WTC11 (cell line): ENCODE results near the gene DTD1. TPM values are rescaled to one million over a fixed set of nuclear protein-coding genes. Genes with fewer than 3 reads are reported as not detected.
A peak's percentile ranks its signal among the peaks of the same experiment; 100 is the strongest.

Source experiments
- ATAC-seq: fragments of 200-7000 bp; cut with Tn5 transposase; 2 replicates; pipeline ENCODE4 v1.10.0; 2021; ENCODE audit warnings: mild to moderate bottlenecking, moderate library complexity
- CTCF ChIA-PET: fragments of 300-600 bp; sonication (Branson Sonifier 250); formaldehyde crosslinking; loops from one replicate; lab custom pipeline; 2021; ENCODE audit warnings: antibody characterized with exemption; lab: Charles Lee
- POLR2A ChIA-PET: fragments of 350-600 bp; sonication (Branson Sonifier 250); formaldehyde crosslinking; loops from one replicate; lab custom pipeline; 2021; ENCODE audit warnings: antibody characterized with exemption; lab: Charles Lee
- DNase-seq: peaks from one replicate; pipeline ENCODE4 v3.0.0; 2021; ENCODE audit warnings: low spot score
- H3K27ac Mint-ChIP-seq: 2 replicates; pipeline ENCODE4 v1.8.0; 2021; ENCODE audit warnings: mixed read lengths
- H3K27me3 Mint-ChIP-seq: 2 replicates; pipeline ENCODE4 v1.8.0; 2021; ENCODE audit warnings: low read depth, mild to moderate bottlenecking, moderate library complexity, mixed read lengths
- H3K36me3 Mint-ChIP-seq: 2 replicates; pipeline ENCODE4 v1.8.0; 2021; ENCODE audit warnings: mixed read lengths
- H3K4me1 Mint-ChIP-seq: 2 replicates; pipeline ENCODE4 v1.8.0; 2022; ENCODE audit warnings: mixed read lengths
- H3K4me3 Mint-ChIP-seq: 2 replicates; pipeline ENCODE4 v1.8.0; 2021; ENCODE audit warnings: mild to moderate bottlenecking, moderate library complexity, mixed read lengths
- H3K9me3 Mint-ChIP-seq: 2 replicates; pipeline ENCODE4 v1.8.0; 2021; ENCODE audit warnings: mixed read lengths
- ATF3 ChIP-seq: sonication (generic); formaldehyde crosslinking; conservative IDR thresholded peaks from 2 replicates; pipeline ENCODE4 v1.8.1; 2022; ENCODE audit warnings: mild to moderate bottlenecking, missing genetic modification reagents
- CREM ChIP-seq: sonication (generic); formaldehyde crosslinking; IDR thresholded peaks from 2 replicates; pipeline ENCODE4 v1.8.1; 2022; ENCODE audit warnings: mild to moderate bottlenecking, missing genetic modification reagents, moderate library complexity
- ELF4 ChIP-seq: sonication (generic); formaldehyde crosslinking; IDR thresholded peaks from 2 replicates; pipeline ENCODE4 v1.8.1; 2022; ENCODE audit warnings: low read depth, mild to moderate bottlenecking, moderate library complexity, missing genetic modification reagents
- FOXJ3 ChIP-seq: sonication (generic); formaldehyde crosslinking; IDR thresholded peaks from 2 replicates; pipeline ENCODE4 v1.9.0; 2021; ENCODE audit warnings: missing genetic modification reagents, mild to moderate bottlenecking, borderline replicate concordance
- FOXK1 ChIP-seq: sonication (generic); formaldehyde crosslinking; IDR thresholded peaks from 2 replicates; pipeline ENCODE4 v1.8.0; 2022; ENCODE audit warnings: mild to moderate bottlenecking, moderate library complexity, missing genetic modification reagents
- HMGA2 ChIP-seq: fragments of 250-450 bp; sonication (Bioruptor Pico); IDR thresholded peaks from 2 replicates; pipeline ENCODE4 v1.4.0; 2021; ENCODE audit warnings: mild to moderate bottlenecking, moderate library complexity
- IRF2 ChIP-seq: sonication (generic); formaldehyde crosslinking; IDR thresholded peaks from 2 replicates; pipeline ENCODE4 v1.8.0; 2022; ENCODE audit warnings: low read depth, missing genetic modification reagents, borderline replicate concordance
- JUN ChIP-seq: sonication (generic); formaldehyde crosslinking; IDR thresholded peaks from 2 replicates; pipeline ENCODE4 v1.8.0; 2023; ENCODE audit warnings: mild to moderate bottlenecking, missing genetic modification reagents
- MXD4 ChIP-seq: fragments of 250-450 bp; sonication (Bioruptor Pico); IDR thresholded peaks from 2 replicates; pipeline ENCODE4 v1.8.0; 2021; ENCODE audit warnings: mild to moderate bottlenecking, moderate library complexity, borderline replicate concordance
- RORB ChIP-seq: fragments of 250-450 bp; sonication (Bioruptor Pico); IDR thresholded peaks from 2 replicates; pipeline ENCODE4 v1.9.0; 2021; ENCODE audit warnings: mild to moderate bottlenecking
- SMAD3 ChIP-seq: sonication (generic); formaldehyde crosslinking; IDR thresholded peaks from 2 replicates; pipeline ENCODE4 v1.8.0; 2022; ENCODE audit warnings: missing genetic modification reagents, mild to moderate bottlenecking, borderline replicate concordance
- SOX15 ChIP-seq: fragments of 250-450 bp; sonication (Bioruptor Pico); IDR thresholded peaks from 2 replicates; pipeline ENCODE4 v1.9.0; 2021; ENCODE audit warnings: mild to moderate bottlenecking
- TCF7 ChIP-seq: sonication (generic); formaldehyde crosslinking; IDR thresholded peaks from 2 replicates; pipeline ENCODE4 v1.8.0; 2022; ENCODE audit warnings: mild to moderate bottlenecking, low read depth, missing genetic modification reagents, moderate library complexity
- ZBTB21 ChIP-seq: sonication (generic); formaldehyde crosslinking; IDR thresholded peaks from 2 replicates; pipeline ENCODE4 v1.8.1; 2023; ENCODE audit warnings: mild to moderate bottlenecking, missing genetic modification reagents, borderline replicate concordance
- ZNF232 ChIP-seq: sonication (generic); formaldehyde crosslinking; IDR thresholded peaks from 2 replicates; pipeline ENCODE4 v1.8.0; 2022; ENCODE audit warnings: mild to moderate bottlenecking, missing genetic modification reagents
- ZNF396 ChIP-seq: fragments of 250-450 bp; sonication (Bioruptor Pico); IDR thresholded peaks from 2 replicates; pipeline ENCODE4 v1.8.0; 2021; ENCODE audit warnings: mild to moderate bottlenecking, moderate library complexity, borderline replicate concordance
- ZNF416 ChIP-seq: fragments of 250-450 bp; sonication (Bioruptor Pico); IDR thresholded peaks from 2 replicates; pipeline ENCODE4 v1.9.0; 2021; ENCODE audit warnings: mild to moderate bottlenecking, inconsistent platforms
- ZNF425 ChIP-seq: fragments of 250-450 bp; sonication (Bioruptor Pico); conservative IDR thresholded peaks from 2 replicates; pipeline ENCODE4 v1.9.0; 2021; ENCODE audit warnings: mild to moderate bottlenecking
- ZNF671 ChIP-seq: fragments of 250-450 bp; sonication (Bioruptor Pico); IDR thresholded peaks from 2 replicates; pipeline ENCODE4 v1.8.0; 2021; ENCODE audit warnings: mild to moderate bottlenecking
- total RNA-seq: library from RNA; stranded (reverse); gene quantifications from 3 replicates; pipeline ENCODE4 v1.2.3, GENCODE V29; 2021
- TF ChIP-seq, protein P1 (sequence below): sonication (generic); formaldehyde crosslinking; IDR thresholded peaks from 2 replicates; pipeline ENCODE4 v1.8.1; 2022; ENCODE audit warnings: low read depth, missing genetic modification reagents, borderline replicate concordance

The DTD1 gene
- total RNA-seq, 1 experiment from 2014 or later = 71.1 TPM

- POLR2A ChIA-PET = interaction anchor here (0.9 kb wide), 1 partner anchor 14 kb away, joined by 3 read pairs; no protein-coding TSS in a partner anchor
- H3K4me3 Mint-ChIP-seq = no peak overlapping the region
- no peak for ATAC-seq
Observed at GRCh38 chr20:18705910-18706309, 118.1 kb downstream of the DTD1 start.

GRCh38 chr20:18712131-18712530 lies 124.3 kb downstream of the DTD1 start:
- Mint-ChIP-seq H3K27me3 (no peaks in the 10 kb centered on the region), H3K4me1 (peaks cover 28% of the 10 kb centered on the region), H3K36me3 (no peaks in the 10 kb centered on the region), H3K9me3 (no peaks in the 10 kb centered on the region), H3K4me3 (no peak overlapping the region), H3K27ac (no peak overlapping the region)
- TF ChIP-seq IRF2 (no peak), ZNF396 (CRISPR knock-in tag) (no peak), MXD4 (CRISPR knock-in tag) (no peak), SMAD3 (CRISPR knock-in tag) (no peak), TCF7 (CRISPR knock-in tag) (no peak)
- no peak for DNase-seq
- POLR2A ChIA-PET = no interaction called here
- no peak for ATAC-seq
- CTCF ChIA-PET = interaction anchor here (0.6 to 2.2 kb wide), 5 partner anchors 80 to 1065 kb away, joined by 3 to 10 read pairs (median 4); no protein-coding TSS in a partner anchor

More at GRCh38 chr20:18705910-18706309, 118.1 kb downstream of the DTD1 start:
- H3K27me3 Mint-ChIP-seq = no peaks in the 10 kb centered on the region; the same call in 1 of the 2 replicates
- no peaks in the 10 kb centered on the region for H3K9me3 Mint-ChIP-seq
- CTCF ChIA-PET = interaction anchor here (1.3 to 3.1 kb wide), 3 partner anchors 73 to 367 kb away, joined by 3 to 10 read pairs (median 5); no protein-coding TSS in a partner anchor
- no peaks in the 10 kb centered on the region for H3K36me3 Mint-ChIP-seq
- no peak for DNase-seq
- TF ChIP-seq, protein P1, sequence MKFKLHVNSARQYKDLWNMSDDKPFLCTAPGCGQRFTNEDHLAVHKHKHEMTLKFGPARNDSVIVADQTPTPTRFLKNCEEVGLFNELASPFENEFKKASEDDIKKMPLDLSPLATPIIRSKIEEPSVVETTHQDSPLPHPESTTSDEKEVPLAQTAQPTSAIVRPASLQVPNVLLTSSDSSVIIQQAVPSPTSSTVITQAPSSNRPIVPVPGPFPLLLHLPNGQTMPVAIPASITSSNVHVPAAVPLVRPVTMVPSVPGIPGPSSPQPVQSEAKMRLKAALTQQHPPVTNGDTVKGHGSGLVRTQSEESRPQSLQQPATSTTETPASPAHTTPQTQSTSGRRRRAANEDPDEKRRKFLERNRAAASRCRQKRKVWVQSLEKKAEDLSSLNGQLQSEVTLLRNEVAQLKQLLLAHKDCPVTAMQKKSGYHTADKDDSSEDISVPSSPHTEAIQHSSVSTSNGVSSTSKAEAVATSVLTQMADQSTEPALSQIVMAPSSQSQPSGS = no peak
- no peak for TF ChIP-seq ZNF416 (CRISPR knock-in tag)
- no peak for TF ChIP-seq HMGA2
- no peak for TF ChIP-seq ELF4 (CRISPR knock-in tag)
- TF ChIP-seq ATF3 (CRISPR knock-in tag) = no peak
- TF ChIP-seq FOXJ3 = no peak
- no peak for TF ChIP-seq ZBTB21 (CRISPR knock-in tag)
- TF ChIP-seq RORB = no peak
- no peak for TF ChIP-seq JUN (CRISPR knock-in tag)
- no peak for TF ChIP-seq CREM (CRISPR knock-in tag)
- no peak for TF ChIP-seq FOXK1 (CRISPR knock-in tag)
- TF ChIP-seq ZNF671 (CRISPR knock-in tag) = no peak
- no peak for TF ChIP-seq SOX15 (CRISPR knock-in tag)
- TF ChIP-seq ZNF232 (CRISPR knock-in tag) = no peak
- TF ChIP-seq ZNF425 (CRISPR knock-in tag) = no peak
- H3K4me1 Mint-ChIP-seq = peaks cover 23% of the 10 kb centered on the region
- no peak overlapping the region for H3K27ac Mint-ChIP-seq

DNA sequence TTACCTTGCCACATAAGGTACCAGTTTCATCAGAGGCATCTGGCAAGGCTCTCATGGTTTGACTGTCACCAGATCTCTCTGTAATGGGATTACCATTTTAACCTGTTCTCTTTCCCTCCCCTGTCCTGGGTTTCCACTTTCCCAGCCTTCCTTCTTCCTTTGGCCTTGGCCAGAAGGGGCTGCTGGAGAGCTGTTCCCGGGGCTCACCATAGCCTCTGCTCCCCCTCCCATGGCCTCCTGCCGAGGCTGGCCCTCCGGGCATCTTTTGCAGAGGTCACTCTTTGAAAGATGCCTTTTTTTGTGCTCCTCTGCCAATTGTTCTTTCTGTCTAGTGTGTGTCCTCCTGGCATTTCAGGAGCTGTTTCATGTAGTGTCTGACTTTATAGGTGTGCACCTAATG lies 125.0 kb downstream of the DTD1 start:
- Mint-ChIP-seq H3K27me3 (no peaks in the 10 kb centered on the region), H3K4me1 (peaks cover 28% of the 10 kb centered on the region), H3K4me3 (no peak overlapping the region), H3K9me3 (no peaks in the 10 kb centered on the region), H3K27ac (0 out of 2 replicates have a peak overlapping the region, but pooled peaks have one; percentile 82), H3K36me3 (no peaks in the 10 kb centered on the region)
- CTCF ChIA-PET = interaction anchor here (0.7 to 2.2 kb wide), 6 partner anchors 81 to 871 kb away, joined by 3 to 10 read pairs (median 4); no protein-coding TSS in a partner anchor
- TF ChIP-seq ZNF425 (CRISPR knock-in tag) = no peak
- POLR2A ChIA-PET = interaction anchor here (1.0 kb wide), 1 partner anchor 24 kb away, joined by 3 read pairs; no protein-coding TSS in a partner anchor
- peak; percentile 69 for DNase-seq
- peak; percentile 95 for ATAC-seq
